H1 (cell line): ENCODE results near the gene FZD8. TPM values are rescaled to one million over a fixed set of nuclear protein-coding genes. Genes with fewer than 3 reads are reported as not detected.

ENCODE experiments used
- BACH1 ChIP-seq: IDR thresholded peaks from 2 replicates; pipeline ENCODE4 v1.6.1; 2012; ENCODE audit warnings: low read length, improper control_type of control experiment
- CEBPB ChIP-seq: IDR thresholded peaks from 2 replicates; pipeline ENCODE4 v1.6.1; 2012; ENCODE audit warnings: low read depth, low read length
- CHD7 ChIP-seq: fragments of 300-600 bp; sonication (generic); IDR thresholded peaks from 2 replicates; pipeline ENCODE4 v1.7.1; 2012; ENCODE audit warnings: low read length, moderate library complexity, mild to moderate bottlenecking, inconsistent platforms; ENCODE audit not compliant: insufficient replicate concordance
- CREB1 ChIP-seq: IDR thresholded peaks from 2 replicates; pipeline ENCODE4 v1.6.1; 2012; ENCODE audit warnings: inconsistent platforms
- FOSL1 ChIP-seq: IDR thresholded peaks from 2 replicates; pipeline ENCODE4 v1.6.1; 2011; ENCODE audit warnings: mild to moderate bottlenecking, low read depth, low read length, moderate library complexity; ENCODE audit not compliant: insufficient read depth
- KDM1A ChIP-seq: fragments of 200-600, 300-600 bp; sonication (generic); IDR thresholded peaks from 2 replicates; pipeline ENCODE4 v1.7.1; 2016; ENCODE audit warnings: mild to moderate bottlenecking, low read length, borderline replicate concordance
- SIRT6 ChIP-seq: IDR thresholded peaks from one replicate; pipeline ENCODE4 v1.7.1; 2012; ENCODE audit warnings: low read length, inconsistent platforms
- TCF12 ChIP-seq: IDR thresholded peaks from 2 replicates; pipeline ENCODE4 v1.6.1; 2011; ENCODE audit warnings: low read depth, mild to moderate bottlenecking, low read length
- polyA plus RNA-seq, 7 experiments: library from polyadenylated mRNA; depleted of rRNA in 3 of 7; stranded (reverse) in 5 of 7; unstranded in 2 of 7; fragments of >200 nt in 5 of 7; fragments of 200-250 nt in 2 of 7; gene quantifications; 1 replicate in 5 of 7; 2 replicates in 1 of 7; 4 replicates in 1 of 7; pipeline versions ENCODE4 v1.2.1 to v1.2.3, GENCODE V29; 2011 to 2013; ENCODE audit warnings: missing spikeins in 2 of 7, mixed read lengths in 2 of 7
- total RNA-seq: library from RNA; stranded (reverse); fragmentation: NEBNext Ultra II Directional; extraction: Animal tissue kit (Norgen Biotek cat#: 25700); gene quantifications from 2 replicates; pipeline ENCODE4 v1.2.1, GENCODE V29; 2021

FZD8 gene
- total and polyA plus RNA-seq, 2 of the 8 experiments (the other 6 are each of a cell fraction or from before 2014, with no cell fraction given) = 4.8 to 7.1 TPM

- TF ChIP-seq CHD7 (no peak), FOSL1 (no peak), TCF12 (no peak), KDM1A (no peak), SIRT6 (no peak), BACH1 (no peak), CEBPB (no peak), CREB1 (no peak)
Observed at GRCh38 chr10:35684586-35684985, 42.5 kb upstream of the FZD8 start (continued).
